ENCODE results near the gene CPTP.

- TF ChIP-seq CTCF (IDR thresholded peaks at IDR 0.05): no peak
- TF ChIP-seq POLR2AphosphoS5 (IDR thresholded peaks at IDR 0.05; ENCODE audit: insufficient read depth in 1 of 2, low read depth in 1 of 2): no peak
Observed at GRCh38 chr1:1356166-1356795, 31.7 kb downstream of the CPTP start.
